CD4-positive, alpha-beta T cell treated with Interleukin-10 for 1 hour (primary cell): ENCODE results near the gene SWI5.
"Not testable (repeated sequence)": the region's sequence is repeated elsewhere in the genome, so short reads cannot be mapped to it uniquely, and the experiment has no call there.

Experiments
- DNase-seq: peaks from one replicate; pipeline ENCODE4 v3.0.0-alpha.2; 2020

SWI5 gene

GRCh38 chr9:128276008-128276573, at the start of gene SWI5:
TSS of gene SWI5 (plus strand) at chr9:128276276.
- DNase-seq, result peak; percentile 100

GRCh38 chr9:128226412-128226801, 49.7 kb upstream of the SWI5 start:
- no peak for DNase-seq

- not testable (repeated sequence) for DNase-seq
Measured at GRCh38 chr9:128230897-128231296, 45.2 kb upstream of the SWI5 start.

GRCh38 chr9:128231638-128232527, 44.2 kb upstream of the SWI5 start:
- no peak for DNase-seq

- DNase-seq, result no peak
Measured at GRCh38 chr9:128232528-128233428, 43.3 kb upstream of the SWI5 start.

- no peak for DNase-seq
Measured at GRCh38 chr9:128233817-128234406, 42.2 kb upstream of the SWI5 start.

GRCh38 chr9:128242124-128242523, 34.0 kb upstream of the SWI5 start:
- no peak for DNase-seq

GRCh38 chr9:128242828-128243214, 33.3 kb upstream of the SWI5 start:
- DNase-seq, result no peak

- DNase-seq, result no peak
Measured at GRCh38 chr9:128243215-128244018, 32.7 kb upstream of the SWI5 start.

- DNase-seq, result no peak
Measured at GRCh38 chr9:128244091-128244836, 31.8 kb upstream of the SWI5 start.

GRCh38 chr9:128244837-128245231, 31.2 kb upstream of the SWI5 start:
- DNase-seq, result no peak

GRCh38 chr9:128245421-128246151, 30.5 kb upstream of the SWI5 start:
- DNase-seq, result no peak

GRCh38 chr9:128246471-128246870, 29.6 kb upstream of the SWI5 start:
- no peak for DNase-seq

- no peak for DNase-seq
Measured at GRCh38 chr9:128247226-128247803, 28.8 kb upstream of the SWI5 start.

- no peak for DNase-seq
Measured at GRCh38 chr9:128249558-128249907, 26.5 kb upstream of the SWI5 start.

GRCh38 chr9:128249908-128250838, 25.9 kb upstream of the SWI5 start:
- DNase-seq, result peak; percentile 98

- no peak for DNase-seq
Measured at GRCh38 chr9:128250839-128251731, 25.0 kb upstream of the SWI5 start.

- no peak for DNase-seq
Measured at GRCh38 chr9:128251732-128252100, 24.4 kb upstream of the SWI5 start.
